GM19099 (cell line): ENCODE results near the gene WDPCP.

Source experiments
- POLR2A ChIP-seq: IDR thresholded peaks from 3 replicates; pipeline ENCODE4 v1.6.1; 2011; ENCODE audit warnings: low read depth; ENCODE audit not compliant: insufficient read length; ENCODE audit errors: extremely low read depth

Gene WDPCP

DNA sequence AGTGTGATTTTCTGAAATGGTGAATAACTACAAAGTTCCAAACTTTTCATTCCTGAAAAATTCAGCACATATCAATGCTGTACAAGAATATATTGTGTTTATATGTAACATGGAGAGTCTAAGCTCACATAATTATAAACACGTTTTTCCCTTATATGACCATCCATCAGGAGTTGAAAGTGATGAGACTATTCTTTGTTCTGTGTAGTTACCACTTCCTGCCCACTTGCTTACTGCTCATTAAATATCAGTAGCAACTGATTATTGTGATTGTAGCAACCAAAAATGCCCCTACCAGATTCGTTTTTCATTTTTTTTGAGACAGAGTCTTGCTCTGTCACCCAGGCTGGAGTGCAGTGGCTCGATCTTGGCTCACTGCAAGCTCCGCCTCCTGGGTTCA, 506.9 kb downstream of the WDPCP start:
- TF ChIP-seq POLR2A: no peak

GRCh38 chr2:63078852-63079606, 509.2 kb downstream of the WDPCP start:
- no peak for TF ChIP-seq POLR2A

DNA sequence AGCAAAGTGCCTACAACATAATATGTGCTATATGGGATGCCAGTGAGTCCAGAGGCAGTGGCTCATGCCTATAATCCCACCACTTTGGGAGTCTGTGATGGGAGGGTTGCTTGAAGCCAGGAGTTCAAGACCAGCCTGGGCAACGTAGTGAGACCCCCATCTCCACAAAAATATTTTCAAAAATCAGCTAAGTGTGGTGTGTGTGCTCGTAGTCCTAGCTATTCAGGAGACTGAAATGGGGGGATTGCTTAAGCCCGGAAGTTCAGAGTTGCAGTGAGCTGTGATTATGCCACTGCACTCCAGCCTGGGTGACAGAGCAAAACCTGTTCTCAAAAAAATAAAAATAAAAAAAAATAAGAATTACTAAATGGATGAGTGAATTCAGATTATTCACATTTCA, 514.3 kb downstream of the WDPCP start:
- TF ChIP-seq POLR2A: no peak

DNA sequence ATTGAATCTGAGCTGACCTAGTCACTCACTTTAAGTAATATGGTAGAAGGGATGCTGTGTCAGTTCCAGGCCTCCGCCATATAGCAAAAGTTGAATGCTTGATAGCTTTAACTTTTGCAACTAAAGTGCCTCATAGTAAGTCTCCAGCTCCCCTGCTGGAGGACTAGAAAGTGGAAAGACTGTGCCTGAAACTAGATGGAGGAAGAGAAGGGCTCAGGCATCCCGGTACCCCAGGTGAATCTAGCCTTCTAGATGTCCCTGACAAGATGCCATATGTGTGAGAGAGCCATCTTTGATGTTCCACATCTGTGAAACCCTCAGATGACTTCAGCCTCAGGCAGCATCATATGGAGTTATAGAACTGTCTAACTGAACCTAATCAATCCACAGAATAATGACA, 516.6 kb downstream of the WDPCP start:
- TF ChIP-seq POLR2A: no peak
